GM19193 (cell line): Measurements from ENCODE around the gene TMED10.
A peak's percentile ranks its signal among the peaks of the same experiment; 100 is the strongest.

Source experiments
- POLR2A ChIP-seq: IDR thresholded peaks from 4 replicates; pipeline ENCODE4 v1.6.1; 2011; ENCODE audit not compliant: insufficient read depth, insufficient read length; ENCODE audit errors: extremely low read depth

The TMED10 gene

GRCh38 chr14:75144944-75145343 is 31.5 kb downstream of the TMED10 start:
- no peak for TF ChIP-seq POLR2A

DNA sequence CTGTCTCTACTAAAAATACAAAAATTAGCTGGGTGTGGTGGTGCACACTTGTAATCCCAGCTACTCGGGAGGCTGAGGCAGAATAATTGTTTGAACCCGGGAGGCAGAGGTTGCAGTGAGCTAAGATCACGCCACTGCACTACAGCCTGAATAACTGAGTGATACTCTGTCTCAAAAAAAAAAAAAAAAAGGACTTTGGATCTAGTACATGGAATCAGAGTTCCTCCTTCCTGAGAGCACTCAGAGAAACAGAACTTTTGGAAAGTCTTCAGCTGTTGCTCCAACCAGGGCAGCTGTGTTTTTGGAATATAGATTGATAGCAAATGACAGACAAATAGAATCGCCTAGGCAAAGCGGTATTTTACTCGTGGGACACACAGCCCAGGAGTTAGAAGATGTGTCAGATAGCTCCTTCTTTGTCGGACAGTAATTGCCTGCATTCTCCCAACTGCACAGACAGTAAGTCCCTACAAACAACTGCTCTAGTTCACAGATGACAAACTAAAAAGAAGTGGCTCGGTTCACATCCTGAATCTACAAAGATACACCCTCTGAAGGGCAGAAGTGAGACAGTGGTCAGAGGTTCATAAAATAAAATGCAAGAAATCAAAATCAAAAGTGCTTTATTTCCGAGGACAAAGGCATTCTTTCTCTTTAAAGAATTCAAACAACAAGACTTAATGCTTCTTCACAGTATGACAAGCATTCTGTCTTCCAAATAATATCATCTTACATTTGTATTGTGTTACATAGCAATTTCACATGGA is 32.5 kb downstream of the TMED10 start:
- TF ChIP-seq POLR2A = no peak

DNA sequence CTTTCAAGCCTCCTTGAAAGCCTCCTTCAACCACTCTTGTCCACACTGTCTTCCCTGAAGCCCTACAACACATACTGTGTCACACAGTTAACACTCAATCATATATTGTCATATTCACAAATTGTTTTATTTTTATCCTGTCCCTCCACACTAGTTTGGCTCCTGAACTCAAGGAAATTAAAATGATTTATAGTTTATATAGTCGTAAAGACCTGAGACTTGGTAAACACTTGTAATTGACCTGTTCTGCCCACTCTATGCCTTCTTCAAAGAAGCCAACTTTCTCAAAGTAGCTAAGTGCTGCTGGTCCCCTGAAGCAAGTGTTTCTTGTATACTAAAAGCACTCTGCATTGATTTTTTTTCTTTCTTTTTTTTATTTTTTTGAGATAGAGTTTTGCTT is 33.9 kb downstream of the TMED10 start:
- no peak for TF ChIP-seq POLR2A

DNA sequence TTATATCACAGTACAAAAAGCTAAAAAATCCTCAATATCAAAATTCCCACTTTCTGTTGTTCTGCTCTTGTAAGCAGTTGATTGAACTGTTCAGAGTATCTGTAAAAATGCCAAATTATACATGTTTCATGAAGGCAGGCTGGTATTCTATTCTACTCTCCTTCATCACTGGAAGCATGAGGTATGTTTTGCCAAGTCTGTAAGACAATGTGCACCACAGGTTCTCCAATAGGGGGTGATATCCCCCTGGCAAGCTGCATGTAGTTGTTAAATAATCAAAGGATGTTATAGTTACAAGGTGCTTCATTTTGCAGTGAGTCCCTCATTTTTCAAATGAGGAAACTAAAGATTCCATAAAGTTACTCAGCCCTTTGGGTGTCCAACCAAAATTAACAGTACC is 34.4 kb downstream of the TMED10 start:
- no peak for TF ChIP-seq POLR2A

- TF ChIP-seq POLR2A = no peak
These were observed 35.4 kb downstream of the TMED10 start for GRCh38 chr14:75141062-75141461.

DNA sequence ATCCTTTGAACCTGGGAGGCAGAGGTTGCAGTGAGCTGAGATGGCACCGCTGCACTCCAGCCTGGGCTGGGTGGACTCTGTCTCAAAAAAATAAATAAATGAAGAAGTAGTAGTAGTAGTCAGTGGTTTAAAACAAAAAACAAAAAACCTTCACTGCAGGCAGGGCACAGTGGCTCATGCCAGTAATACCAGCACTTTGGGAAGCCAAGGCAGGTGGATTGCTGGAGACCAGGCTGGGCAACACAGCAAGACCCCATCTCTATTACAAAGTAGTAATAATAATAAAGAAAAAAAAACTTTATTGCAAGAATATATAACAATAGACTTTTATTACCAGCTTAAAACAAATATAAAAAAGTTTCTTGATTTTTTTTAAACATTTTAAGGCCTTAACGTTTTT is 35.8 kb downstream of the TMED10 start:
- TF ChIP-seq POLR2A = no peak

GRCh38 chr14:75139185-75139584 is 37.2 kb downstream of the TMED10 start:
- no peak for TF ChIP-seq POLR2A

DNA sequence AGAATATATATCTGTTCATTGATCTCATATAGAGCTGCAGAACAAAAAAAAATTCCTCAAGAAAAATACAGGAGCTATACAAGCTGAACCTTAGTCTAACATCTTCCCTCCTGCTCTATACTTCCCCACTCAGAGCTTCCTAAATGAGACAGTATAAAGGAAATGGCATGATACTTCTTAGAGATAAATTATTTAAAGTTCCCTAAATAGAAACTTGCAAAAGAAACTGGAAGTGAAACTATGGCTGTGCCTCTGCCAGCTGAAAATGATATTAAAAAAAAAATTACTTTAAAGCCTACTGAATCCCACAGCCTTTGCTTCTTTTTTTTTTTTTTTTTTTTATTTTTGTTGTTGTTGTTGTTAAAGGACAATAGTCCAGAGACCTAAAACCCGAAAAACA is 37.9 kb downstream of the TMED10 start:
- no peak for TF ChIP-seq POLR2A

GRCh38 chr14:75134644-75135043 is 41.8 kb downstream of the TMED10 start:
- TF ChIP-seq POLR2A = no peak

GRCh38 chr14:75133597-75133996 is 42.8 kb downstream of the TMED10 start:
- no peak for TF ChIP-seq POLR2A

- no peak for TF ChIP-seq POLR2A
These were observed 43.9 kb downstream of the TMED10 start for GRCh38 chr14:75132382-75133086.

GRCh38 chr14:75128596-75128990 is 47.8 kb downstream of the TMED10 start:
- no peak for TF ChIP-seq POLR2A

DNA sequence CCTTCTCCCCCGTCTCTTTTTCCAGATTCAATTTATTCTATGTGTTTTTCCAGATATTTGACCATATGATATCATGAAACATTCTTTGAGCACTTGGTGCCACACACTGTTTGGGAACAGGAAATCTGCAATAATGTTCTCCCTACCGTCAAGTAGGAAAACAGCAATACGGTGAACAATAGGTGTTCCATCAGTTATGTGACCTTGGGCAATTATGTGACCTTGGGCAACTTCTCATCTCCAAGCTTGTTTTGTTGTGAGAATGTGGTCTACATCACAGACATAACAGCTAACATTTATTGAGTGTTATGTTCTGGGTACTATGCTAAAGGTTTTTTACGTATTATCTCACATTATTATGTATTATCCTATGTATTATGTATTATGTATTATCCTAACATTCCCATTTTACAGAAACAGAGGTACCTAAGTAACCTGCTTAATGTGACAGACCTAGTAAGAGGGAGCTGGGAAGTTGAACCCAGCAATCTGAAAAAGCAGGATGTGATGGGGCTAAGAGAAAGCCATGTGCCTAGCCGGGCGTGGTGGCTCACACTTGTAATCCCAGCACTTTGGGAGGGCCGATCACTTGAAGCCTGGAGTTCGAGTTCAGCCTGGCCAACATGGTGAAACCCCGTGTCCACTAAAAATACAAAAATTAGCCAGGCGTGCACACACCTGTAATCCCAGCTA is 48.4 kb downstream of the TMED10 start:
- TF ChIP-seq POLR2A = no peak

- peak; percentile 96 for TF ChIP-seq POLR2A
These were observed 49.5 kb downstream of the TMED10 start, which contains the start of gene NEK9 for GRCh38 chr14:75126679-75127473. Gene NEK9 (minus strand): TSS chr14:75127048. CDS start chr14:75126921, 127 bp downstream.

- TF ChIP-seq POLR2A = no peak
These were observed 50.3 kb downstream of the TMED10 start for GRCh38 chr14:75126121-75126544.
